ENCODE results near the gene DENND5A. TPM values are rescaled to one million over a fixed set of nuclear protein-coding genes. Genes with fewer than 3 reads are reported as not detected.

The DENND5A gene
- total and polyA plus RNA-seq, 4 donors: 7.9 to 45.8 (median 18.2) TPM

DNA sequence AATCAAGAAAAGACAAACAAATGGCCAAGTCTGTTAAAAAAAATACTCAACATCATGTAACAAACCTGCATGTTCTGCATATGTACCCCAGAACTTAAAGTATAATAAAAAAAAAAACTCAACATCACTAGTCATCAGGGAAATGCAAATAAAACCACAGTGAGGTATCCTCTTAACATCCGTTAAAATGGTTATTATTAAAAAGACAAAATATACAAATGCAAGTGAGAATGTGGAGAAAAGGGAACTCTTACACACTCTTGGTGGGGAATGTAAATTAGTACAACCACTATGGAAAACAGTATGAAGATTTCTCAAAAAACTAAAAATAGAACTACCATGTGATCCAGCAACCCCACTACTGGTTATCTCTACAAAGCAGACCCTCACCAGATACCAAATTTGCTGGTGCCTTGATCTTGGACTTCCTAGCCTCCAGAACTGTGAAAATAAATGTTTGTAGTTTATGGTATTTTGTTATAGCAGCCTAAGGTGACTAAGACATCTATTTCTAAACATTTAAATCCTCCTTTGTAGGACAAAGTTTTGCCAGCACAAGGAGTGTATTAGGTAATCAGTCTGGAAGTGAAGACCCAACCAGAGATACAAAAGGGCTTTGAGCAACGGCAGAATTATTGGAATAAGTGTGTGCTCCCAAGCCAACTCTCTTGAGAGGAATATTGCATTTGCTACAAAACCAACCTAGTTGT is 141.4 kb downstream of the DENND5A start:
- Histone ChIP-seq H3K4me1 (ENCODE audit: control insufficient read depth in 4 of 4, insufficient read depth in 4 of 4, low read length in 3 of 4) (no peaks in the 10 kb centered on the region), H3K9ac (ENCODE audit: low read depth in 1 of 2, low read length in 2 of 2) (no peak overlapping the region), H3K27me3 (ENCODE audit: control insufficient read depth in 4 of 4, insufficient read depth in 4 of 4, low read length in 3 of 4) (no peaks in the 10 kb centered on the region), H3K4me3 (ENCODE audit: low read depth in 1 of 3, low read length in 3 of 3) (no peak overlapping the region), H3K9me3 (ENCODE audit: control insufficient read depth in 4 of 4, low read length in 3 of 4) (no peaks in the 10 kb centered on the region), H3K36me3 (ENCODE audit: control insufficient read depth in 4 of 4, insufficient read depth in 3 of 4, low read depth in 1 of 4, low read length in 3 of 4) (no peaks in the 10 kb centered on the region), H3K27ac (ENCODE audit: low read depth in 1 of 2, low read length in 2 of 2) (no peak overlapping the region)
- no peak for DNase-seq (ENCODE audit: low spot score)
- no peak for TF ChIP-seq FOXA2 (IDR thresholded peaks at IDR 0.05)
- TF ChIP-seq HNF4G (IDR thresholded peaks at IDR 0.05): no peak
- no peak for TF ChIP-seq GABPA (IDR thresholded peaks at IDR 0.05 in 1 of 2, conservative IDR thresholded peaks at IDR 0.05 in 1 of 2)
- no peak for TF ChIP-seq HNF4A (conservative IDR thresholded peaks at IDR 0.05)
- TF ChIP-seq, protein P1, sequence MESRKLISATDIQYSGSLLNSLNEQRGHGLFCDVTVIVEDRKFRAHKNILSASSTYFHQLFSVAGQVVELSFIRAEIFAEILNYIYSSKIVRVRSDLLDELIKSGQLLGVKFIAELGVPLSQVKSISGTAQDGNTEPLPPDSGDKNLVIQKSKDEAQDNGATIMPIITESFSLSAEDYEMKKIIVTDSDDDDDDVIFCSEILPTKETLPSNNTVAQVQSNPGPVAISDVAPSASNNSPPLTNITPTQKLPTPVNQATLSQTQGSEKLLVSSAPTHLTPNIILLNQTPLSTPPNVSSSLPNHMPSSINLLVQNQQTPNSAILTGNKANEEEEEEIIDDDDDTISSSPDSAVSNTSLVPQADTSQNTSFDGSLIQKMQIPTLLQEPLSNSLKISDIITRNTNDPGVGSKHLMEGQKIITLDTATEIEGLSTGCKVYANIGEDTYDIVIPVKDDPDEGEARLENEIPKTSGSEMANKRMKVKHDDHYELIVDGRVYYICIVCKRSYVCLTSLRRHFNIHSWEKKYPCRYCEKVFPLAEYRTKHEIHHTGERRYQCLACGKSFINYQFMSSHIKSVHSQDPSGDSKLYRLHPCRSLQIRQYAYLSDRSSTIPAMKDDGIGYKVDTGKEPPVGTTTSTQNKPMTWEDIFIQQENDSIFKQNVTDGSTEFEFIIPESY (IDR thresholded peaks at IDR 0.05): no peak
- TF ChIP-seq TAF1 (conservative IDR thresholded peaks at IDR 0.05): no peak
- TF ChIP-seq, protein P2, sequence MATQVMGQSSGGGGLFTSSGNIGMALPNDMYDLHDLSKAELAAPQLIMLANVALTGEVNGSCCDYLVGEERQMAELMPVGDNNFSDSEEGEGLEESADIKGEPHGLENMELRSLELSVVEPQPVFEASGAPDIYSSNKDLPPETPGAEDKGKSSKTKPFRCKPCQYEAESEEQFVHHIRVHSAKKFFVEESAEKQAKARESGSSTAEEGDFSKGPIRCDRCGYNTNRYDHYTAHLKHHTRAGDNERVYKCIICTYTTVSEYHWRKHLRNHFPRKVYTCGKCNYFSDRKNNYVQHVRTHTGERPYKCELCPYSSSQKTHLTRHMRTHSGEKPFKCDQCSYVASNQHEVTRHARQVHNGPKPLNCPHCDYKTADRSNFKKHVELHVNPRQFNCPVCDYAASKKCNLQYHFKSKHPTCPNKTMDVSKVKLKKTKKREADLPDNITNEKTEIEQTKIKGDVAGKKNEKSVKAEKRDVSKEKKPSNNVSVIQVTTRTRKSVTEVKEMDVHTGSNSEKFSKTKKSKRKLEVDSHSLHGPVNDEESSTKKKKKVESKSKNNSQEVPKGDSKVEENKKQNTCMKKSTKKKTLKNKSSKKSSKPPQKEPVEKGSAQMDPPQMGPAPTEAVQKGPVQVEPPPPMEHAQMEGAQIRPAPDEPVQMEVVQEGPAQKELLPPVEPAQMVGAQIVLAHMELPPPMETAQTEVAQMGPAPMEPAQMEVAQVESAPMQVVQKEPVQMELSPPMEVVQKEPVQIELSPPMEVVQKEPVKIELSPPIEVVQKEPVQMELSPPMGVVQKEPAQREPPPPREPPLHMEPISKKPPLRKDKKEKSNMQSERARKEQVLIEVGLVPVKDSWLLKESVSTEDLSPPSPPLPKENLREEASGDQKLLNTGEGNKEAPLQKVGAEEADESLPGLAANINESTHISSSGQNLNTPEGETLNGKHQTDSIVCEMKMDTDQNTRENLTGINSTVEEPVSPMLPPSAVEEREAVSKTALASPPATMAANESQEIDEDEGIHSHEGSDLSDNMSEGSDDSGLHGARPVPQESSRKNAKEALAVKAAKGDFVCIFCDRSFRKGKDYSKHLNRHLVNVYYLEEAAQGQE (IDR thresholded peaks at IDR 0.05): no peak
- TF ChIP-seq, protein P3, sequence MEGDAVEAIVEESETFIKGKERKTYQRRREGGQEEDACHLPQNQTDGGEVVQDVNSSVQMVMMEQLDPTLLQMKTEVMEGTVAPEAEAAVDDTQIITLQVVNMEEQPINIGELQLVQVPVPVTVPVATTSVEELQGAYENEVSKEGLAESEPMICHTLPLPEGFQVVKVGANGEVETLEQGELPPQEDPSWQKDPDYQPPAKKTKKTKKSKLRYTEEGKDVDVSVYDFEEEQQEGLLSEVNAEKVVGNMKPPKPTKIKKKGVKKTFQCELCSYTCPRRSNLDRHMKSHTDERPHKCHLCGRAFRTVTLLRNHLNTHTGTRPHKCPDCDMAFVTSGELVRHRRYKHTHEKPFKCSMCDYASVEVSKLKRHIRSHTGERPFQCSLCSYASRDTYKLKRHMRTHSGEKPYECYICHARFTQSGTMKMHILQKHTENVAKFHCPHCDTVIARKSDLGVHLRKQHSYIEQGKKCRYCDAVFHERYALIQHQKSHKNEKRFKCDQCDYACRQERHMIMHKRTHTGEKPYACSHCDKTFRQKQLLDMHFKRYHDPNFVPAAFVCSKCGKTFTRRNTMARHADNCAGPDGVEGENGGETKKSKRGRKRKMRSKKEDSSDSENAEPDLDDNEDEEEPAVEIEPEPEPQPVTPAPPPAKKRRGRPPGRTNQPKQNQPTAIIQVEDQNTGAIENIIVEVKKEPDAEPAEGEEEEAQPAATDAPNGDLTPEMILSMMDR (IDR thresholded peaks at IDR 0.05; ENCODE audit: low read depth, low read length, missing input control): no peak
- no peak for TF ChIP-seq EGR1 (IDR thresholded peaks at IDR 0.05; ENCODE audit: low read depth in 2 of 2)
- TF ChIP-seq, protein P4, sequence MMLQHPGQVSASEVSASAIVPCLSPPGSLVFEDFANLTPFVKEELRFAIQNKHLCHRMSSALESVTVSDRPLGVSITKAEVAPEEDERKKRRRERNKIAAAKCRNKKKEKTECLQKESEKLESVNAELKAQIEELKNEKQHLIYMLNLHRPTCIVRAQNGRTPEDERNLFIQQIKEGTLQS (IDR thresholded peaks at IDR 0.05): no peak
- TF ChIP-seq RXRA (IDR thresholded peaks at IDR 0.05): no peak
- 87% methylated on average over 2 of the region's 2 CpGs for WGBS

DNA sequence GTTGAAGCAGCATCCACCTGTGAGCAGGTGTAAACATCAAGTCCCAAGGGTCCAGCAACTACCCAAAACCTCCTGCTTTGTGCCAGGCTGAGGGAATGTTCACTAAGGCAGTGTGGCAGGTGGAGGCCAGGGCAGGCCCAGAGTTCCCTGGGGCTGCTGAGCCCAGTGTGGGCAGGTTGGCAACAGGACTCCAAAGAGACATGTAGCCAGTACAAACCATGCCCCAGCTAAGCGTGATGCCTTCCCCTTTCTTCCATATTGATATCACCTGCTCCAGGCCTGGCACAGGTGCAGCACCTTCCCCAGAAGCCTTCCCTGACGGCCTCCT is 143.7 kb downstream of the DENND5A start:
- H3K4me3 ChIP-seq (ENCODE audit: low read depth in 1 of 3, low read length in 3 of 3): no peak overlapping the region
- H3K4me1 ChIP-seq (ENCODE audit: control insufficient read depth in 4 of 4, insufficient read depth in 4 of 4, low read length in 3 of 4): no peaks in the 10 kb centered on the region
- H3K36me3 ChIP-seq (ENCODE audit: control insufficient read depth in 4 of 4, insufficient read depth in 3 of 4, low read depth in 1 of 4, low read length in 3 of 4): no peaks in the 10 kb centered on the region
- DNase-seq (ENCODE audit: low spot score): no peak
- no peaks in the 10 kb centered on the region for H3K9me3 ChIP-seq (ENCODE audit: control insufficient read depth in 4 of 4, low read length in 3 of 4)
- H3K9ac ChIP-seq (ENCODE audit: low read depth in 1 of 2, low read length in 2 of 2): no peak overlapping the region
- WGBS: 93% methylated on average over 2 of the region's 2 CpGs
- H3K27me3 ChIP-seq (ENCODE audit: control insufficient read depth in 4 of 4, insufficient read depth in 4 of 4, low read length in 3 of 4): no peaks in the 10 kb centered on the region
- H3K27ac ChIP-seq (ENCODE audit: low read depth in 1 of 2, low read length in 2 of 2): no peak overlapping the region
- TF ChIP-seq EGR1 (IDR thresholded peaks at IDR 0.05; ENCODE audit: low read depth in 2 of 2) (no peak), GABPA (IDR thresholded peaks at IDR 0.05 in 1 of 2, conservative IDR thresholded peaks at IDR 0.05 in 1 of 2) (no peak), JUND (IDR thresholded peaks at IDR 0.05) (no peak), FOXA2 (IDR thresholded peaks at IDR 0.05) (no peak), HNF4G (IDR thresholded peaks at IDR 0.05) (no peak), YY1 (IDR thresholded peaks at IDR 0.05) (no peak), SP1 (IDR thresholded peaks at IDR 0.05) (no peak)
- TF ChIP-seq, protein P4 (IDR thresholded peaks at IDR 0.05): no peak
- TF ChIP-seq, protein P2 (IDR thresholded peaks at IDR 0.05): no peak
- TF ChIP-seq, protein P5, sequence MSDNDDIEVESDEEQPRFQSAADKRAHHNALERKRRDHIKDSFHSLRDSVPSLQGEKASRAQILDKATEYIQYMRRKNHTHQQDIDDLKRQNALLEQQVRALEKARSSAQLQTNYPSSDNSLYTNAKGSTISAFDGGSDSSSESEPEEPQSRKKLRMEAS (IDR thresholded peaks at IDR 0.05): no peak
- TF ChIP-seq, protein P1 (IDR thresholded peaks at IDR 0.05): no peak

All from liver (tissue), 9 donors.